ENCODE measurements around the gene PLA2G4A.

DNA sequence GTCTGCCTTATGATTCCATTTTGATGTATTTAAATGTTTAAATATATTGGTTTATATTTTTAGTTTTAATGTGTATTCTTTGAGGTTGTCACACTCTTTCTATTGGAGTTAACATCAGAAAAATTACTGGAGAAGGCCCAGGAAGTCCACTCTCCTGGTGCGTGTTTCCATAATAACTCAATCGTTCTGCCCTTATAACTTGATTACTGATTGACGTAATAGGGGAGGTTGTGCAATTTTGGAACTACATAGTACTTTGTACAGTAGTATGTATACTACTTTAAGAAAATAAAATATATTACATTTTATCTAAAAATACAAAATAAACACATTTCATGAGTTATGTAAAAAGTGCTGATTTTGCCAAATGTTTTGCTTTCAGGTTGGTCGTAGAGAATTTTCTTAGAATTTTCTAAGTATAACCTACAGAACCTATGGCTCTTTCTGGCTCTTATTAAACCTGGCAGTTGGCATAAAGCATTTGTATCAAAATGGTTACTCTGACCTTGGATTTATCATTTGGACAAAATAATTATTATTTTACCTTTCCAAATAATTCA is 5.7 kb downstream of the PLA2G4A start:
- TF ChIP-seq POLR2A (IDR thresholded peaks at IDR 0.05; ENCODE audit: low read length) (no peak), GATA1 (IDR thresholded peaks at IDR 0.05; ENCODE audit: low read depth, low read length) (no peak)

Measured in erythroblast (primary cell).